Stimulated activated CD4-positive, alpha-beta T cell treated with anti-CD3 and anti-CD28 coated beads, Interleukin-1b, Interleukin-23, amount 100 ng/mL, for 48 hours (primary cell): ENCODE data around the gene NUCB2.
"Not testable (repeated sequence)": the region's sequence is repeated elsewhere in the genome, so short reads cannot be mapped to it uniquely, and the experiment has no call there.

Experiments
- DNase-seq: peaks from one replicate; pipeline ENCODE4 v3.0.0-alpha.2; 2020

Gene NUCB2

GRCh38 chr11:17276236-17277023 is at the start of gene NUCB2:
TSS of gene NUCB2 (plus strand) at chr11:17276739. CDS start at chr11:17295324, 18,585 bp downstream.
- DNase-seq: peak; percentile 95

GRCh38 chr11:17228186-17228925 is 48.2 kb upstream of the NUCB2 start:
- DNase-seq: not testable (repeated sequence)

DNA sequence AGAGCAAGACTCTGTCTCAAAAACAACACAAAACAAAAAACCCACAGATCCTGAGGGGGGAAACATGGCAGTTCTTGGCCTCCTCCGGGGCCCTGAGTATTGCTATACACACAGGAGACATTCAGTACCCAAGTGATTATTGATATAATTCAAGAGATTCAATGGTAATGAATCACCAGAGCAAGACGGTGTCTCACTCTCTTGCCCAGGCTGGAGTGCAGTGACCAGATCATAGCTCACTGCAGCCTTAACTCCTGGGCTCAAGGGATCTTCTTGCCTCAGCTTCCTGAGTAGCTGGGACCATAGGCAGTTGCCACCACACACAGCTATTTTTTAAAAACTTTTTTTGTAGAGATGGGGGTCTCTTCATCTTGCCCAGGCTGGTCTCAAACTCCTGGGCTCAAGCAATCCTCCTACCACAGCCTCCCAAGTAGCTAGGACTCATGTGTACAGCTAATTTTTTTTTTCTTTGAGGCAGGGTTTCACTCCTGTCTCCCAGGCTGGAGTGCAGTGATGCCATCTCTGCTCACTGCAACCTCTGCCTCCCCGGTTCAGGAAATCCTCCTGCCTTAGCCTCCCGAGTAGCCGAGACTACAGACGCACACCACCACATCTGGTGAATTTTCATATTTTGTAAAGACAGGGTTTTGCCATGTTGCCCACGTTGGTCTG is 46.9 kb upstream of the NUCB2 start:
- DNase-seq: no peak

GRCh38 chr11:17230867-17231851 is 45.4 kb upstream of the NUCB2 start:
- peak; percentile 35 for DNase-seq

GRCh38 chr11:17233101-17233500 is 43.4 kb upstream of the NUCB2 start:
- DNase-seq: no peak

DNA sequence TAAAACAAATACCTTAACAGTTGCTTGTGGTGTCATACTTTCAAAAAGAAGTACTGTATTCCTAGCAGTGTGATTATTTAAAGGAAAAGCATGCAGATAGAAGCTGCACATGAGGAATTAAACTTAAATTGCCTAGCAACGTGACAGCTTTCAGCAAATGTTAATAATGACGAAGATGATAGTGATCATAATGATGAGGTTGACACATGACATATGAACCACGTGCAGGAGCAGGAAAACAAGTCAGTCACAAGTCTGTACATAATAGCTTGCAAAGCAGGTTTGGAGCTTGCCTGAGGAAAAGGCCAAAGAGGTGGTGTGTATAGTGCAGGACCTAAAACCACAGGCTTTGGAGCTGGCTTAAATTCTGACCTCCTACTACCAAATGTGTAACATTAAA is 38.2 kb upstream of the NUCB2 start:
- no peak for DNase-seq

DNA sequence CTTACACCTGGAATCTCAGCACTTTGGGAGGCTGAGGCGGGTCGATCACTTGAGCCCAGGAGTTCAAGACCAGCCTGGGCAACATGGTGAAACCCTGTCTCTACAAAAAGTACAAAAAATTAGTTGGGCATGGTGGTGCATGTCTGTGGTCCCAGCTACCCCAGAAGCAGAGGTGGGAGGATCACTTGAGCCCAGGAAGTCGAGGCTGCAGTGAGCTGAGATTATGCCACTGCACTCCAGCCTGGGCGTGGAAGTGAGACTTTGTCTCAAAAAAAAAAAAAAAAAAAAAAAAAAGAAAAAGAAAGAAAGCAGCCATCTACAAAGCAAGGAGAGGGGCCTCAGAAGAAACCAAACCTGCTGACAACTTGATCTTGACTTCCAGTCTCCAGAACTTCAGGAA is 36.6 kb upstream of the NUCB2 start:
- DNase-seq: not testable (repeated sequence)

DNA sequence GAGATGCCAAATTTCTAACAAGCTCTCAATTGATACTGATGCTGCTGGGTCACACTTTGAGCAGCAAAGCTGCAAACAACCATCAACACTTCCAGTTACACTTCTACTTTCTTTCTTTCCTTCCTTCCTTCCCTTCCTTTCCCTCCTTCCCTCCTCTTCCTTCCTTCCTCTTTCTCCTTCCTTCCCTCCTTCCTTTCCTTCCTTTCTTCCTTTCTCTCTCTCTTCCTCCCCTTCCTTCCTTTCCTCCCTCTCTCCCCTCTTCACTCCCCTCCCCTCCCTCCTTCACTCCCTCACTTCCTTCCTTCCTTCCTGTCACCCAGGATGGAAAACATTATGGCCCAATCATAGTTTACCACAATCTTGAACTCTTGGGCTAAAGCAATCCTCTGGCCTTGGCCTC is 35.8 kb upstream of the NUCB2 start:
- no peak for DNase-seq

- DNase-seq: not testable (repeated sequence)
Measured at GRCh38 chr11:17242954-17243353, 33.6 kb upstream of the NUCB2 start.

- DNase-seq: no peak
Measured at GRCh38 chr11:17244046-17244445, 32.5 kb upstream of the NUCB2 start.

- DNase-seq: no peak
Measured at GRCh38 chr11:17250561-17251350, 25.8 kb upstream of the NUCB2 start.

DNA sequence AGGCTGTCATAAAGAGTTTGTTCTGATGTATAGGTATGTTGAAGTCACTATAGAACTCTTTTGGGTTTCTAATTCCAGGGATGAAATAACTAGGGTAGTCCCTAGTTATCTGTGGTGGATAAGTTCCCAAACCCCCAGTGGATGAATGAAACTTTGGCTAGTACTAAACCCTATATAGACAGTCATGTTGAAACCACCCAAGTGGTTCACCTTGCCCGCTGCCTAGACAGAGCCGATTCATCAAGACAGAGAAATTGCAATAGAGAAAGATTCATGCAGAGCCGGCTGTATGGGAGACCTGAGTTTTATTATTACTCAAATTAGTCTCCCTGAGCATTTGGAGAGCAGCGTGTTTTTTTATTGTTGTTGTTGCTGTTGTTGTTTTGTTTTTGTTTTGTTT is 23.8 kb upstream of the NUCB2 start:
- DNase-seq: no peak

DNA sequence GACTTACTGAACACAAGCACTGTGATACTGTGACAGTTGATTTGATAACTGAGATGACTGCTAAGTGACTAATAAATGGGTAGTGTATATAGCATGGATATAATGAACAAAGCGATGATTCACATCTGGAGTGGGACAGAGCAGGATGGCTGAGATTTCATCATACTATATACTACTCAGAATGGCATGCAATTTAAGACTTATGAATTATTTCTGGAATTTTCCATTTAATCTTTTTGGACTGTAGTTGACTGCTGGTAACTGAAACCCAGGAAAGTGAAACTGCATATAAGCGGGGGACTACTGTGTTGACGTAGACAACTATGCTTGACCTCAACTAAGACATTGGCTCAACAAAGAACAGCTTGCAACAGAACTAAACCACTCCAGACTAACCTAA is 20.0 kb upstream of the NUCB2 start:
- DNase-seq: no peak

DNA sequence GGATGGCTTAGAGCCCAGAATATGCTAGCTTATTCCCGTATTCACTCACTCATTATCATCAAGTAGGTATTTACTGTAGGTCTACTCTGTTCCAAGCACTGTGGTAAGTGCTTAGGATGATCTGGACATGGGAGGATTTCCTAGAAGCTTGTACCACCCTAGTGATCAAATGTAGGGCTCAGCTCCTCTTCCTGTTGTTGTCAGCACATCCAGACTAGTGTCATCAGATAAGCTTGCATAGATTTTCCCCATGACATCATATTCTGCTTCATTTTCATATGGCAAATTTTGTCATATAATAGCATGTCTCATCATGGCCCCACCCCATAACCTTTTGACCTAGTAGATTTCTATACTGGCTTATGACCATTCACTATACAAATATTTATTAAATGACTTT is 19.3 kb upstream of the NUCB2 start:
- no peak for DNase-seq

DNA sequence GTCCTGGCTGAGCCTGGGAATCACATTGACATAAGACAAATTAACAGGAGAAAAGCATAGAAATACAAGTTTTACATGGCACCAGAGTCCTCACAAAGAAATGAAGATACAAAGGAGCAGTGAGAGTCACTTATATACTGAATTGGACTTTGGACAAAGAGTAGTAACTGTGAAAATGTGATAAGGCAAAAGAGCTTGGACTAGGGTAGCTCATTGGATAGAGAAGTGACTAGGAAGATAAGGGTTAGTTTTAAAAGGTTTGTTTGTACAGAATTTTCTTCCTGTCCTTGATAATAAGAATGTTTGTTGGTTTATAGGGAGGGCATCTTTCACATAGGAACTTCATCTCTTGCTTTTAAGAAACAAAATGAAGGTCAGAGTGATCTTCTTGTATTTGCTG is 17.9 kb upstream of the NUCB2 start:
- DNase-seq: no peak

GRCh38 chr11:17259519-17259918 is 17.0 kb upstream of the NUCB2 start:
- DNase-seq: no peak

GRCh38 chr11:17260020-17260419 is 16.5 kb upstream of the NUCB2 start:
- no peak for DNase-seq

- no peak for DNase-seq
Measured at GRCh38 chr11:17263769-17264168, 12.8 kb upstream of the NUCB2 start.

DNA sequence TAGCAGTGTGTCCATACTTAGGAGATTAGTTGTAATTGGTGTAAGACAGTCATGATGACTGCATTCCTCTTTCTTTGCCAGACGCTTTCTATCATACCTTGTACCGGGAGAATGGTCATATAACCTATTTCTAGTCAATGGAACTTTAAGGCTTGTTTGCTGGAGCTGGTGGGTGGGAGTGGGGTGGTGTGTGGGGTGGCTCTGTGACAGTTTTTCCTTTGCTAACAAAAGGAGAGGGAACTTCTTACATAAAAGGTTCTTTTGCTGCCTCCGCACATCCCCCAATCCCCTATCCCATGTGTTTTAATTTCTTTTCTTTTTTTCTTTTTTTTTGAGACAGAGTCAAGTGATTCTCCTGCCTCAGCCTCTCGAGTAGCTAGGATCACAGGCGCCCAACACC is 9.8 kb upstream of the NUCB2 start:
- DNase-seq: no peak

DNA sequence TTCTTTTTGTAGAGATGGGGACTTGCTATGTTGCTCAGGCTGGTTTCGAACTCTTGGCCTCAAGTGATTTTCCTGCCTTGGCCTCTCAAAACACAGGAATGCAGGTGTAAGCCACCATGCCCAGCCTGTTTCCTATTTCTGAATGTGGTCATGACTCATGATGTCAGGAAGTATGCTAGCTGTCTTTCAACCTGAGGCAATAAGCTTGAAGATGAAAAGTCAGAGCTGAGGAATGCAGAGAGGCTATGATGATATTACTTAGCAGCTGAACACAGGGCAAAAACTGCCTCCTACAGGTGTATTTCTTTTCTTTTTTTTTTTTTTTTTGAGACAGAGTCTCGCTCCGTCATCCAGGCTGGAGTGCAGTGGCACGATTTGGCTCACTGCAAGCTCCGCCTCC is 9.0 kb upstream of the NUCB2 start:
- DNase-seq: no peak

DNA sequence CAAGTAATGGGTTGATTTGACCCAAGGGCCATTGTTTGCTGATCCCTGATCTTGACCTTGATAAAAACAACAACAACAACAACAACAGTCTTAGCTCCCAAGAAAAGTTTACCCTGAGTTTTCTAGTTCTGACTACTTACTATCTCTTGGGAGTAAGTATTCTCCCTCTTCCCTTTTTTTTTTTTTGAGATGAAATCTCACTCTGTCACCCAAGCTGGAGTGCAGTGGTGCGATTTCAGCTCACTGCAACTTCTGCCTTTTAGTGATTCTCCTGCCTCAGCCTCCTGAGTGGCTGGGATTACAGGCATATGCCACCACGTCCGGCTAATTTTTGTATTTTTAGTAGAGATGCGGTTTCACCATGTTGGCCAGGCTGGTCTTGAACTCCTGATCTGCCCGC is 8.0 kb upstream of the NUCB2 start:
- DNase-seq: not testable (repeated sequence)

- DNase-seq: no peak
Measured at GRCh38 chr11:17268902-17269301, 7.6 kb upstream of the NUCB2 start.
